ENCODE data around the gene ISG15.
"Not testable (repeated sequence)": the region's sequence is repeated elsewhere in the genome, so short reads cannot be mapped to it uniquely, and the experiment has no call there.

Gene ISG15

GRCh38 chr1:1046767-1047166 lies 33.5 kb downstream of the ISG15 start:
- DNase-seq: no peak

GRCh38 chr1:1047407-1047806 lies 34.1 kb downstream of the ISG15 start:
- DNase-seq: no peak

GRCh38 chr1:1047963-1048362 lies 34.7 kb downstream of the ISG15 start:
- no peak for DNase-seq

GRCh38 chr1:1048765-1049164 lies 35.5 kb downstream of the ISG15 start:
- no peak for DNase-seq

- DNase-seq: no peak
Measured at GRCh38 chr1:1049318-1050165, 36.2 kb downstream of the ISG15 start.

- no peak for DNase-seq
Measured at GRCh38 chr1:1050577-1051052, 37.3 kb downstream of the ISG15 start.

GRCh38 chr1:1051127-1051810 lies 38.0 kb downstream of the ISG15 start:
- no peak for DNase-seq

- no peak for DNase-seq
Measured at GRCh38 chr1:1052003-1052840, 38.9 kb downstream of the ISG15 start.

- no peak for DNase-seq
Measured at GRCh38 chr1:1053022-1053421, 39.7 kb downstream of the ISG15 start.

GRCh38 chr1:1053682-1054081 lies 40.4 kb downstream of the ISG15 start:
- no peak for DNase-seq

GRCh38 chr1:1054099-1054700 lies 40.9 kb downstream of the ISG15 start:
- no peak for DNase-seq

GRCh38 chr1:1054971-1055370 lies 41.7 kb downstream of the ISG15 start:
- DNase-seq: no peak

GRCh38 chr1:1055841-1056736 lies 42.8 kb downstream of the ISG15 start:
- DNase-seq: no peak

GRCh38 chr1:1057769-1058087 lies 44.4 kb downstream of the ISG15 start:
- DNase-seq: not testable (repeated sequence)

- no peak for DNase-seq
Measured at GRCh38 chr1:1058088-1058905, 45.0 kb downstream of the ISG15 start.

- peak in 2 of 6 experiments; percentile 55 to 65 for DNase-seq
Measured at GRCh38 chr1:1058921-1059493, 45.7 kb downstream of the ISG15 start.

- peak; percentile 72 to 90 (median 86) for DNase-seq
Measured at GRCh38 chr1:1059494-1060280, 46.4 kb downstream of the ISG15 start.

- DNase-seq: no peak
Measured at GRCh38 chr1:1060281-1061000, 47.1 kb downstream of the ISG15 start.

Measured in stimulated activated naive CD4-positive, alpha-beta T cell (primary cell).